HCT116 (cell line): ENCODE measurements around the gene SLC5A3.

ENCODE experiments used
- ATF3 ChIP-seq: IDR thresholded peaks from 2 replicates; pipeline ENCODE4 v1.6.1; 2012
- CEBPB ChIP-seq: IDR thresholded peaks from 2 replicates; pipeline ENCODE4 v1.6.1; 2012; ENCODE audit warnings: low read depth
- CTCF ChIP-seq, 3 experiments: fragments of 200-600 bp in 1 of 3; sonication (generic) in 1 of 3; IDR thresholded peaks in 2 of 3; conservative IDR thresholded peaks in 1 of 3; 2 replicates each; pipeline ENCODE4 v1.5.1; 2012 to 2017; ENCODE audit warnings: low read depth in 2 of 3, low read length in 2 of 3, antibody characterized with exemption in 1 of 3, borderline replicate concordance in 1 of 3, control low read depth in 1 of 3, mild to moderate bottlenecking in 1 of 3, mixed read lengths in 1 of 3, mixed run types in 1 of 3, moderate library complexity in 1 of 3; ENCODE audit not compliant: insufficient read depth in 1 of 3
- ELF1 ChIP-seq: IDR thresholded peaks from 2 replicates; pipeline ENCODE4 v1.6.1; 2012; ENCODE audit warnings: low read depth, borderline replicate concordance
- EZH2 ChIP-seq: fragments of 200-600 bp; sonication (generic); IDR thresholded peaks from 2 replicates; pipeline ENCODE4 v1.6.1; 2017; ENCODE audit warnings: antibody characterized with exemption, mixed run types
- MAX ChIP-seq: IDR thresholded peaks from 2 replicates; pipeline ENCODE4 v1.6.1; 2012
- POLR2A ChIP-seq: IDR thresholded peaks from 2 replicates; pipeline ENCODE4 v1.7.0; 2011; ENCODE audit warnings: borderline replicate concordance; ENCODE audit not compliant: insufficient read depth, insufficient read length; ENCODE audit errors: extremely low read depth
- POLR2AphosphoS5 ChIP-seq: IDR thresholded peaks from 2 replicates; pipeline ENCODE4 v1.6.1; 2011; ENCODE audit warnings: mild to moderate bottlenecking, low read depth, low read length, moderate library complexity
- SP1 ChIP-seq: IDR thresholded peaks from 2 replicates; pipeline ENCODE4 v1.6.1; 2012; ENCODE audit warnings: low read depth
- SRF ChIP-seq: IDR thresholded peaks from 2 replicates; pipeline ENCODE4 v1.6.1; 2012; ENCODE audit warnings: low read depth
- YY1 ChIP-seq: IDR thresholded peaks from 2 replicates; pipeline ENCODE4 v1.6.1; 2011; ENCODE audit warnings: low read length, low read depth, moderate library complexity, mild to moderate bottlenecking; ENCODE audit not compliant: insufficient replicate concordance; ENCODE audit errors: extremely low read depth
- ZBTB33 ChIP-seq: IDR thresholded peaks from 2 replicates; pipeline ENCODE4 v1.6.1; 2011; ENCODE audit warnings: mild to moderate bottlenecking, low read length, moderate library complexity; ENCODE audit not compliant: insufficient replicate concordance; ENCODE audit errors: extremely low read depth
- ZFX ChIP-seq: fragments of 450-650 bp; IDR thresholded peaks from 2 replicates; pipeline ENCODE4 v1.6.1; 2017
- ZNF274 ChIP-seq: fragments of 200-500 bp; sonication (Bioruptor generic); IDR thresholded peaks from 2 replicates; pipeline ENCODE4 v1.6.1; 2014; ENCODE audit warnings: mild to moderate bottlenecking, low read depth, low read length, inconsistent platforms

GRCh38 chr21:34029743-34030528 lies 43.4 kb upstream of the SLC5A3 start:
- TF ChIP-seq ZBTB33: no peak
- no peak for TF ChIP-seq CTCF (IDR thresholded peaks at IDR 0.05 in 2 of 3, conservative IDR thresholded peaks at IDR 0.05 in 1 of 3; ENCODE audit: borderline replicate concordance in 1 of 3, insufficient read depth in 1 of 3, low read depth in 2 of 3, low read length in 2 of 3)
- TF ChIP-seq POLR2A: no peak
- TF ChIP-seq POLR2AphosphoS5: no peak
- no peak for TF ChIP-seq CEBPB
- no peak for TF ChIP-seq ATF3
- peak; percentile 75 for TF ChIP-seq SP1
- TF ChIP-seq SRF: no peak
- TF ChIP-seq ELF1: no peak
- peak; percentile 48 for TF ChIP-seq YY1
- no peak for TF ChIP-seq EZH2
- peak; percentile 77 for TF ChIP-seq MAX
- no peak for TF ChIP-seq ZFX
- TF ChIP-seq ZNF274: no peak
